Stimulated activated CD8-positive, alpha-beta memory T cell treated with anti-CD3 and anti-CD28 coated beads, Interleukin-15, amount 100 ng/mL, for 4 hours (primary cell): ENCODE results near the gene MBTPS1.
"Not testable (repeated sequence)": the region's sequence is repeated elsewhere in the genome, so short reads cannot be mapped to it uniquely, and the experiment has no call there.

Experiments
- DNase-seq, 2 donors: peaks; one replicate each; pipeline ENCODE4 v3.0.0-alpha.2; 2020; ENCODE audit warnings: low read depth in 2 of 2

The MBTPS1 gene

DNA sequence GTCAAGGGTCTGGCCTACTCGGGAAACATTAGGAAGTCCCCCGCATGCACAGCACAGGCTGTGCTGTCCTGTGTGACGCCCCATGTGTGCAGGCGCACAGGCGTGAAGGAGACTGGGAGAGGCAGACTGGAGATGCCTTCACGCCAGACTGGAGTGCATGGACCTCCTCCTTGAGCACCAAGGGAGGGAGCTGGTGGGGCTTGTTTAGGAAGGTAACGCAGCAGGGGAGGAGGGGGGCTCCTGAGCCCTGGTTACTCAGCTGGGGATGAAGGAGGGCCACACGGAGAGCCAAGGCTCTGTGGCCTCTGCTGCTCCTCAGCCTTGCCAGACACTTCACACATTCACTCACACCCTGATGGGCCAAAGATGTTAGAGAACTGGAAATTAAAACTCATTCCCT lies 20.5 kb upstream of the MBTPS1 start:
- DNase-seq: no peak

DNA sequence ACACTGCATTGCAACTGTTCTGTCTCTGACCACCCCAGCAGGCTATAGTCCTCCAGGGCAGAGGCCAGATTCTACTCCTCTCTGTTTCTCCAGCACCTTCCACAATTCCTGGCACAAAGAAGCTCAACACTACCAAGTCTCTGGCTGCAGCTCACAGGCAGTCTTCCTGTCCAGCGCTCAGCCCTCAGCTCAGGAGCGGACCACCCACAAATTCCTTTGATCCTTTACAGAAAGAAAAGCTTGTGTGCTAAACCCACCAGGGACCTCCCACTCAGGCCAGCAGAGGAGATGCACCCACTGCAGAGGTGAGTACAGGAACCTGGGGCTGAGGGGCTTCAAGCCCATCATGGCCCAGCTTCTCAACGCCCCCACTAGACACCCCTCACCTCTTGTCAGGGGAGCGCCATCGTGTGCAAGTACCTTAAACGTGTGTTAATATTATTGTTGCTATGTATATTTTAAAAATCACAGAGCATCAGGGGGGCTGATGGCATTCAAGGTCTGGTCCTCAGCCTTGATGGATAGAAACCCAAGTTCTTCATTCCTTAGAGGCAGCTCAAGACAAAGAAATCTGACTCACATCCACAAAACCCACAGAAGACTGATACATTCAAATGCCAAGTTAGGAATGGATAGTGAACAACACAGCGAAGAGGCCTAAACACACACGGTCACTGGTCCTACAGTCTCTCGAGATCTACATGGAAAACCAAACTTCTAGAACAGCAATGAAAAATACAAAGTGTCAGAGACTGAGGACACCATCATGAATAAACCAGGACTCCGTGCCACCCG lies 19.8 kb upstream of the MBTPS1 start:
- no peak for DNase-seq

DNA sequence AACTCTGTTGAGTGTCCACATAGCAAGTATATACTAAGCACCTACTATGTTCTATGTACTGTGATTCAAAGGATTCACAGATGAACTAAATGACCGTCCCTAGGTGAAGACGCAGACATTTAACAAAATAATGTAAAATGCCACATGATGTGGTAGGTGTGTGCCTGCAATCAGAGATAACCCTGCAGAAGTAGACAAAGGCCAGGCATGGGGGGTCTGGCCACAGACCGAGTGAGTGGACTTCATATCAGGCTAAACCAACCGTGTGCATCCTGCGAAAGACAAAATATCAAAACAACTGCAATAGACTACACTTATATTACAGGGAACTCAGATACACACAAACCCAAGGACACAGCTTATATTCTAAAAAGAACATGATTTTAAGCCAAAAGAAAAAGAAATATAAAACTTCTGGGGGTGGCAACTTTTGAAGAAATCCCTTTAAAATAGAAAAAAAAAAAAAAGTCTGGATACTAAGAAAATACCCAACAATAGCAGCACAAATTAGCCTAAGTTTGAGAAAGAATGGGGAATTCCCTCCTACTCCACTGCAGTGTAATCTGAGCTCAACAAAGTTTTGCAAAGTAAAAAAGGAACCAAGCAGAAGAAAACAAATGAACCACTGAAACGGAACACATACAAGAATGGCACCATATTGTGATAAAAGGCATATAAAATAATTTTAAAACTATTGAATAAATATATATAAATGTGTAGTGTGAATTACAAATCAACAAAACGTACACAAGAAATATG lies 16.0 kb upstream of the MBTPS1 start:
- no peak for DNase-seq

DNA sequence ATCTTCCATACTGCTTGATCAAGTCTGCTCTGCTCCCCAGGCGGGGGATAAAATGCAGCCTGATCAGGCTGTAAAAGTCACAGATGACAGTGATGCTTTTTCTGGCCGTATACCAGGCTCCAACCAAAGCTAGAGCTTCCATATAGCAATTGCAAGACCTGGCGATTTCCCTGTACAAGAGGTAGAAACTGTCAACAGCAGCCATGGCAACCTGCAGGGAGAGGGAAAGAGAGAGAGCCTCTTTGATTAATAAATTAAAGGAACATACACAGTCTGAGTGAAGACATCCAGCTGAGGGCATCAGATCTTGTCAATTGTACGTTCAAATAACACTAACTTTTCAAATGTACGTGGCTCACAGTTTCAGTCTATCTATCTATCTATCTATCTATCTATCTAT lies 14.4 kb upstream of the MBTPS1 start:
- no peak for DNase-seq

DNA sequence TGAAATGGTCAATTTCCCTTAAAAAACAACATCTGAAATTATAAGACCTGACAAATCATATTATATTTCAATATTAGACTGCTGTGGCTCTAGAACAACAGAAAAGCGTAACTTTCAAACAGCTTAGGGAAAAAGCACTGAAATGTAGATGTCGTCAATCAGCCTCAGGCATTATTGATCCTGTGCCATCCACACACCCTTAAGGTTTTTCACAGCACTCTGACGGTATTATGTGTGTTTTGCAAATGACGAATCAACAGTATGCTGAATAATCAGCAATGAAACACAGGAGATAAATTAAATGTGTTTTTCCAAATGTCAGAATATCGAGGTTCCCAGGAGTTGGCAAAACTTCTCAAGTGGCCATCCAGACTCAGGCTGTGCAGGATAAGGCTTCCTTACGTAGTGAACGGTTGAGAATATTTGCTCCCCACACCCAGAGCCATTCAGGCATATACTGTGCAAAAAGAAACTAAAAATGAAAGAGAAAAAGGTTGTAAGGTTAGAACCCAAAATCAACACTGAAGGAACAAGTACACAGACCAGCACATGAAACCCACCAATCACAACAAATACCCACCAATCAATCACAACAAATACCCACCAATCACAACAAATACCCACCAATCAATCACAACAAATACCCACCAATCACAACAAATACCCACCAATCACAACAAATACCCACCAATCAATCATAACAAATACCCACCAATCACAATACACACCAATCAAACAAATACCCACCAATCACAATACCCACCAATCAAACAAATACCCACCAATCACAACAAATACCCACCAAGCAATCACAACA lies 7.7 kb upstream of the MBTPS1 start:
- DNase-seq: no peak

DNA sequence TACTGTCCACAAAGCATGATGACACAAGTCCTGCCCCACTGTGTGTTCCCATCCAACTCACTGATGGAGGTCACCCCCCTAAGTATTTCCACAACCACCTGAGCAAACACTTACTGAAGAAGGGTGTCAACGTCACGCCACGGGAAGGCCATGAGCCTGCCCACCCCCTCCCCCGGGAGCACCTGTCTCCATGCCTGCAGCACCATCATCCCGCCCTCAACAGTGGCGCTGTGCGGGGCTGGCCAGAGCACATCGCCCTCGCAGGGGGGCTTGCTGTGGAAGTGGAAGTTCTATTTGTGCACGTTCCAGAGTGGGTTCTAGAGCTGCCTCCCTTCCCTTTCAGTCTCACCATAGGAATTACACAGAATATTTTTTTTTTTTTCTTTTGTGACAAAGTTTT lies 4.3 kb upstream of the MBTPS1 start:
- DNase-seq: no peak

DNA sequence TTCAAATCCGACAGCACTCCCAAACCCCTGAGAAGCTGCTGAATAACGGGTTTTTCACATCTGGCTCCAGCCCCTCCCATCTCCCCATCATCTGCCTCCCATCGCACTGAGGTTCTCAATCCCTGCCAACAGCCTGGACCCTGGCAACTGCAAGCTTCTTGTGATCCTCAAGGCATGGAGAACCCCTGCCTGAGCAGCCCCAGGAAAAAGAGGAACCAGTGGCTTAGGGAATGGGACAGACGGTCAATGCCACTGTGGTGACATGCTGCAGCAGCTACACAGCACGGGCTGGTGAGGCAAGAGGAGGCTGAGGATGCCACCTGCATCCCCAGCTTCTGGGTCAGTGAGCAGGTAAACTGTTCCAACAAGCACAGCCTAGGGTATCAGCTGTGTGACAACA lies 3.3 kb upstream of the MBTPS1 start:
- DNase-seq: no peak

DNA sequence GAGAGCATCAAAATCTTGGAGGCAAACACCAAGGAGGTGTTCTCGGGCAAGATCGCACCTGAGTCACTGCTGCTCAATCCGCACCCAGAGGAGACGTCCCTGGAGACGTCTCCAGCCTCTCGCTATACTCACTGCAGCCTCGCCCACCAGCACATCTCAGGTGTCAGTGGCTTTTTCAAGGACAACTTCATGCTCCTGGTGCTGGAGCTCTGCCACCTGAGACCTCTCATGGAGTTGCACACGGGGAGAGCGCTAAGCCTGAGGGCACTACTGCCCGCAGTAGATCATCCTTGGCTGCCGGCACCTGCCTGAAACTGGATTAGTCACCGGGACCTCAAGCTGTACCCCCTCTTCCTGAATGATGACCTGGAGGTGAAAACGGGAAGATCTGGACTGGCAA lies 2.6 kb upstream of the MBTPS1 start:
- no peak for DNase-seq

DNA sequence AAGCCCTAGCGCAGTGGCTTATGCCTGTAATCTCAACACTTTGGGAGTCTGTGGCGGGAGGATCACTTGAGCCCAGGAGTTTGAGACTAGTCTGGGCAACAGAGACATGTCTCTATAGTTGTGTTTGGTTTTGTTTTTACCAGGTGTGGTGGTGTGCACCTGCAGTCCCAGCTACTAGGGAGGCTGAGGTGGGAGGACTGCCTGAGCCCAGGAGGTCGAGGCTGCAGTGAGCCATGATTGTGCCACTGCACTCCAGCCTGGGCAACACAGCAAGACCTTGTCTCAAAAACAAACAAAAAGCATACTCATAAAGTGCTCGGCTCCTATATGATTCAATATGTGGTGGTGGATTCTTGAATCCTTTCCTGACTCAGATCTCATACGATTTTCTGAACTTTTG lies 1.6 kb upstream of the MBTPS1 start:
- not testable (repeated sequence) for DNase-seq

DNA sequence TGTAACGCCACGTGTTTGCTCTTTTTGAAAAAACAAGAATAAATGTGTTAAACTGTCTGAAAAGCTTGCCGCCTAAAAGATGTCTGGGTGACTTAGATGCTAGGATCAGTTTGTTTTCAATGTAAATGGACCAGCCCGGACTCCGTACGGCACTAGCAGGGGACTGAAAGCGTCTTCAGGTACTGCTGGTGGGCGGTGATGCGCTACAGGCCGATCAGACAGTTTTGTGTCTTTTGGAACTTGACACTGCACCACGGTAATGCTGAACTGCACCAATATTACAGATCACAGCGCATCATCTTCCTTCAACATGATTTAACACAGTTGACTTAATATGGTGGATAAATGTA lies 727 bp upstream of the MBTPS1 start:
- DNase-seq: no peak

DNA sequence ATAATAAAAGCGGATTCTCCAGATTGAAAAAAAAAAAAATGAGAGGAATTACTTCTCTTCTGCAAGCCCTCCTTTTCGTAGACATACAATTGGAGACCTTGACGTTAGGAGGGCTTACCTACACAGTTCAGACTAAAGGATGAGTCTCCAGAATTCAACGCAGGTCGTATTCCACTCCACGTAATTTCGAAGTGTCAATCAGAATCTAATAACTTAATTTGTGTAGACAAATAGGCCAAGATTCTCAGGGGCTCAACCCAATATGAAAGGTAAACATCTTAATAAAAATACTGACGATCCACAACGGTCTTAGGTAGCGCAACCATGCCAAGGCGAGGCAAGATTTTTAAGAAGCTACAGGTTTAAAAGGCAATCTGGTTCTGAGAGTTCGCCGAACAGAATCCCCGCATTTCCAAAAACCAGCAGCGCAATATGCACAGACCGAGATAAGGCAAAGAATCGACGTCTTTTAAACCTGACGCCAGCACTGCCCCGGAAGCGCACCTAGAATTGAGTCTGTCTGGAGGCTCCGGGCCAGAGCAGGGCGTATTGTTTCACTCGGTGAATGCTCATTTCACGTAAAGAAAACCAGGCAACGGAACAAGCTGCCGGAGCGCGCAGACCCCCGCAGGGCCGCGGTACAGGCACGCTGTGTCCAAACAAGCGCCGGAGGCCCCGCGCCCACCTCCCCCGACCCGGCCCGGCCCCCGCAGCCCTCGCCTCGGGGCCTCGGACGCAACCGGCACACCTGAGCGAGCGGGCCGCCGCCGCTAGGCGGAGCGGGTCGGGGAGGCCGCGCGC lies 623 bp downstream of the MBTPS1 start:
- no peak for DNase-seq

DNA sequence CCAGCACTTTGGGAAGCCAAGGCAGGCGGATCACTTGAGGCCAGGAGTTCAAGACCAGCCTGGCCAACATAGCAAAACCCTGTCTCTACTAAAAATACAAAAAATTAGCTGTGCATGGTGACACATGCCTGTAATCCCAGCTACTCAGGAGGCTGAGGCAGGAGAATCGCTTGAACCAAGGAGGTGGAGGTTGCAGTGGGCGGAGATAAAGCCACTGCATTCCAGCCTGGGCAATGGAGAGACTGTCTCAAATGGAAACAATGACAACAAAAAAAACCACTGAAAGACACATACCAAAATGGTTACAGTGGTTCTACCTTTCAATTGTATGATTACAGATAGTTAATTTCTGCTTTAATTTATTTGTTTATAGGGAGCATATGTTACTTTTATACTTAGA lies 4.8 kb downstream of the MBTPS1 start:
- not testable (repeated sequence) for DNase-seq

DNA sequence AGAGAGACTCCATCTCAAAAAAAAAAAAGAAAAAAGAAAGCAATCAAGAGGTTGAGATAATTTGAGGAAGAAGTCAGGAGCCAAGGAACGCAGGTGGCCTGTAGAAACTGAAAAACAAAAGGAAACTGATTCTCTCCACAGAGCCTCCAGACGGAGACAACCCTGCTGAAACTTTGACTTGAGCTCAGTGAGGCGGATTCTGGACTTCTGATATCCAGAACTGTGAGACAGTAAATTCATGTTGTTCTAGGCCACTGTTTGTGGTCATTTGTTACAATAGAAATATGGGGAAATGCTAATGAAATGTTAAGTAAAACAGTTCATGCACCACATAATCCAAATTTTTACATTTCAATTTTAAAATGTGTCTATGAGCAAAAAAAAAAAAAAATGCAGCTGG lies 5.2 kb downstream of the MBTPS1 start:
- no peak for DNase-seq

DNA sequence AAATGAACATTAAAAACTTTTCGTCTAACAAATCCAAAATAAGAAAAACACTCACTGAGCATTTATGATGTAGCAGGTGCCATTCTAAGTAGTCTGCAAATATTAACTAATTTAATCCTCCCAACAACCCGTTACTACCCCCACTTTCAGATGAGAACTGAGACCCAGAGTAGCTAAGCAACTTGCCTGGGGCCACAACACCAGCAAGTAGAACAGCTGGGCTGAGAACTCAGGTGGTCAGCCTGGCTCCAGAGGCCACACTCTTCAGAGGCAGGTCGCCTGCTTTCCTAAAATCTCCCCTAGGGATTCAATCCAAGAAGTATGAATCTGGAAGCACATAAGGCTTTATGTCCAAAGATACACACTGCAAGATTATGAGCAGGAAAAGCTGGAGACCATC lies 6.2 kb downstream of the MBTPS1 start:
- no peak for DNase-seq

DNA sequence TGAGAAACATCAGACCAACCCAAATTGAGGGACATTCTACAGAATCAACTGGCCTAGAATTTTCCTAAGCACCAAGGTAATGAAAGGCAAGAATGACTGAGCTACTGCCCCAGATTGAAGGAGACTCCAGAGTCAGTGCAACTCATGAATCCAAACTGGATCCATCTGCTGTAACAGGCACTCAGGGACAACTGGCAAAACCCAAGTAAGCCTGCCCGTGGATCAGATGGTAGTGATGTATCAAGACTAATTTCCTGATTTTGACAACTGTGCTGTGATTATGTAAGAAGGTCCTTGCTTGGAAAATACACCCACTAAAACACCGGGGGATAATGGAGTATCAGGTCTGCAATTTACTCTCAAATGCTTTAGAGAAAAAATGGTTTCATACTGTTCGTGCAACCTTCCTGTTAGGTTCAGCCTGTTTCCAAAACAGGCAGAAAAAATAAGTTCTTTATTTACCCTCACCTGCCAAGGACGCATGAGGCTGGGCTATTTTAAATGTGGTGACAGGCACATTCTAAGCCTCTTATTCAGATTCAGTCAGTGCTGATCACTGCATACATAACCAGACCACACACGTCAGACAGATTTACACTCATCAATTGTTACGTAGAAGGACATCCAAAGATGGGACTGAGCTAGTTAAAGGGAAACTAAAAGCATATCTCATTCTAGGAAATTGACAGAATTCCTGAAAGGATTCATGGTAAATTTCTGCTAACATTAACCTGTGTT lies 7.0 kb downstream of the MBTPS1 start:
- no peak for DNase-seq

DNA sequence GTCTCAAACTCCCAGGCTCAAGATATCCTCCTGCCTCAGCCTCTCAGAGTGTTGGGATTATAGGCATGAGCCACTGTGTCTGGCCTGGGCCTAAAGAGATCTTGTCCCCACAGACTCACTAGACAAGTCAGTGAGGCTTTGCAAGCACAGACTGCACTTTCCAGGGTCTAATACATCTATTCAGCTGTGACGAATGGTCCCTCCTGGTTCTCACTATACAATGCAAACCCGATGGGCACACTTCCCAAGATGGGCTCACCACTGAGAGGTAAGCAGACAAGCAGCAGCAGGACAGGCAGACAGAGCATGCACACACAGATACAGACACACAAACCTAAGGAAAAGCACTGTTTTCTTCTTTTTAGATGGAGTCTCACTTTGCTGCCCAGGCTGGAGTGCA lies 8.8 kb downstream of the MBTPS1 start:
- DNase-seq: no peak

DNA sequence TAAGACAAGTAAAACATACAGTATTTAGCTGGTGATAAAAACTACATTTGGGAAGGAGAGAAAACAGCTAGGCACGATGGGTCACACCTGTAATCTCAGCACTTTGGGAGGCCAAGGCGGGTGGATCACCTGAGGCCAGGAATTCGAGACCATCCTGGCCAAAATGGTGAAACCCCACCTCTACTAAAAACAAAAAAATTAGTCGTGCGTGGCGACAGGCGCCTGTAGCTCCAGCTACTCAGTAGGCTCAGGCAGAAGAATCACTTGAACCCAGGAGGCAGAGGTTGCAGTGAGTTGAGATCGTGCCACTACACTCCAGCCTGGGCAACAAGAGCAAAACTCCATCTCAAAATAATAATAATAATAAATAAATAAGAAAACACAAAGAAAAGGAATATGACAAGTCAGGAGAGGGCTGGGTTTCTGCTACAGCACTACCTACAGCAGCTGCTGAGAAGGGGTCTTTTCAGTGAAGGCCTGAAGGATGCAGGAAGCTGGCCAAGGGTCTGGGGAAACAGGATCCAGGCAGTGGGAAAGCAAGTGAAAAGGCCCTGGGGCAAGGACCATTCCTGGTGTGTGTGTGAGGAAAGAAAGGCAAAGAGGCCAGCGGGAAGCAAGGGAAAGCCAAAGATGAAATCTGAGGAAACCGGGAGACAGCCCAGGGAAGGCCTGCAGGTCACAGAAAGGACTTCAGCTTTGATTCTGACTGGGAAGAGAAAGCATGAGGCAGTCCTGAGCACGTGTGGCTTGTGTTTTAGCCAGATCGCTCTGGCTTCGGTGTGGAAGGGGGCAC lies 10.6 kb downstream of the MBTPS1 start:
- DNase-seq: no peak

DNA sequence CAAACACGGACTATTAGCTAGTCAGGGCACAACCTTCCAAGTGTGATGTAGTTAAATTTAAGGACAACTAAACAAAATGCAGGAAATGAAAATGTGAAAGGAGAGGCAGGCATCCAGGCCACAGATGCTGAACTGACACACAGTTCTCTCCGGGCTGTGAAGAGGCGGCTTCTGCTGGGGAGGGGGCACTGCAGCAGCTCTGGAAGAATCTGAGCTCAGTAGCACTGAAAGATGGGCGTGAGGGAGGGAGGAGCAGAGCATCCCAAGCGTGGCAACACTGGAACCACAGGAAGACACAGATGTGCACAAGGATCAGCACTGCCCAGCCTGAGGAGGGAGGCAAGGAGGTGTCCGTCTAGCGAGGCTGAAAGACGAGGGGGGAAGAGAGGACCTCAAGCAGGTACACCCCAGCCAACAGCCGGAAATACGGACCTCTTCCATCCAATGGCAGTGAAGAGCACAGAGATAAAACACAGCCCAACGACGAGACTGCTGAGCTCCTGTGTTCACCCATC lies 11.4 kb downstream of the MBTPS1 start:
- DNase-seq: no peak

DNA sequence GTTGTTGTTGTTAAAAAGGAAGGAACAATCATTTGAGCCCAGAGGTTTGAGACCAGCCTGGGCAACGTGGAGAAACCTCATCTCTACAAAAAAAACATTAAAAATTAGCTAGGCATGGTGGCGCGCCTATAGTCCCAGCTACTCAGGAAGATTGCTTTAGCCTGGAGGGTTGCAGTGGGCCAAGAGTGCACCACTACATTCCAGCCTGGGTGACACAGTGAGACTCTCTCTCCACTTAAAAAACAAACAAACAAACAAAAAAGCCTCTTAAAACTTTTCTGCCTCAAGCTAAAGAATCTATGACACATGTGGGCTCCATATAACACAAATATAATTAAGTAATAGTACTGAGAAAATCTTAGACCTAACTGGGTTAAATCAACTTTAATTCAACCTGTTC lies 12.5 kb downstream of the MBTPS1 start:
- no peak for DNase-seq

DNA sequence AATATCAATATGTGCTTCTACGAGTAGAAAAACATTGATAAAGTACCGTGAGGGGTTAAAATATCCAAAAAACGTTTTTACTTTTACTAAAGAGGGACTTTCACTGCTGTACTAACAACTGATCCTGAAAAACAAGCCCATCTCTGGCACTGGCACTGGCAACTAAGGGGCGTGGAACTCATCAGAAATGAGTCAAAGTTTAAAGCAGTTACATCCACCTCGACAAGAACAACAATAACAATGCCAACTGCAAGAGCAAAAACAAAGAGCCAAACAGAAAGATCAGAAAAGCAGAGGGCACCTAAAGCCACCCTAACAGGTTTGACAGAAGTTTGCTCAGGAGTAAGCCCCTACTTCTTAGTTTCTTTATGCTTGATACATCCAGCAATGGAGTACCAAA lies 13.1 kb downstream of the MBTPS1 start:
- DNase-seq: no peak
